Amygdala (tissue), 56 donors: ENCODE results near the gene LRRC27.

ENCODE experiments used
- DNase-seq, 56 donors: peaks; one replicate each; lab custom pipeline; 2025; lab: John Stamatoyannopoulos, UW

LRRC27 gene

DNA sequence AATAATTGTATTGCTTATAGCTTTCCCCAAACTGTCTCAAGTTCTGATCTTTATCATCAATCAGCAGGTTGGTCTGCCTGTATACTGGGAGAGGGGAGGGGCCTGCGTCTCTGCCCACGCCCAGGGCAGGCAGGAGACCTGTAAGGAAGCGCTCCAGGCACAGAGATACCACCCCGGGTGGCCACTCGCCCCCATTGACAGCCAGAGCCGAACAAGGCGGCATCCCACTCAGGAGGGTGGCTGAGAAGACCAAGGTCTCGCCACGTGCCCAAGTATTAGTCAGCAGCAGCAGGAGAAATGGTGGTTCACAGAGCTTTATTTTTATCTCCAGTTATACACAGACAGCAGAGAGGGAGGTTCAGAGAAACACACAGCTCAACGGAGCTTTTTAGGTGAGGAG lies 31.4 kb upstream of the LRRC27 start:
- peak in 3 of 56 donors; percentile 39 to 55 (median 48) for DNase-seq

DNA sequence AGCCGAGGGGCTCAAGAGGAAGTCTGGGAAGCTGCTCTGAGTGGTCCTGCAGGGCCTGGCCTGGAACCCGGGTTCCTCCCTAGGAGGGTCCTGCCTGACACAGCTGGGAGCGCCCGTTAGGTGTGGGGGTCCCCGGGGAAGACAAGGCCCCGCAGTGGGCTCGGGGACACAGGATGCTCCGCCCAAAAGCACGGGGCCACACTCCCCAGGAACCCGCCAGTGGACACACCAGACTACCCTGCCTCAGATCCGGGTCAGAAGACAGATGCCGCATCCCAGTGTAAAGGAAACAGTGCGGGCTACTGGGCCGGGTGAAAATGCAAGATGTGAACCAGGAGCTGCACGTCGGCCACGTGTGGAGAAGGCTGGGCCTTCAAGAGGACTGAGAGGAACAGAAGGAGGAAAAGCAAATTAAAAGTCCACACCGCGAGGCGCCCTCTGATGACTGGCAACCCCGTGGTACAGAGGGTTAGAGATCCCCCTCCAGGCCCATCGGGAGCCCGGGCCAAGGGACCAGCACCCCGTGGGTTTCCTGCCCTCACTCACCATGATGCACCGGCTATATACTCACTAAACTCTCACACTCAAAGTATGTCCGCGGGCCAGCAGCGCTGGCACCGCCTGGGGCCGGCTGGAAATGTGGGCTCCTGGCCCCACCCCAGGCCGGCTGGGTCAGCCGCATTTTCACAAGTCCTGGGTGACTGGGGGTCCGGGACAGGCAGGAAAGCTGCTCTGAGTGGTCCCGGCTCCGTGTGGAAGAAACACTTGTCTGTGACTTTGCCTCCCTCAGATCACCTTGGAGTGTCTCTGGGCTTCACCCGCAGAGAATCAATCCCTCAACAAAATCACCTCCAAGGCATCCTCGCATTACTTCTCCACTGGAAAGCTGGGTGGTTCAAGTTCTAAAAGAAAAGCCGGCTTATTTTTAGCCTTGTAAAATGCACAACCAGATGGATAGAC lies 30.3 kb upstream of the LRRC27 start:
- DNase-seq, result no peak

DNA sequence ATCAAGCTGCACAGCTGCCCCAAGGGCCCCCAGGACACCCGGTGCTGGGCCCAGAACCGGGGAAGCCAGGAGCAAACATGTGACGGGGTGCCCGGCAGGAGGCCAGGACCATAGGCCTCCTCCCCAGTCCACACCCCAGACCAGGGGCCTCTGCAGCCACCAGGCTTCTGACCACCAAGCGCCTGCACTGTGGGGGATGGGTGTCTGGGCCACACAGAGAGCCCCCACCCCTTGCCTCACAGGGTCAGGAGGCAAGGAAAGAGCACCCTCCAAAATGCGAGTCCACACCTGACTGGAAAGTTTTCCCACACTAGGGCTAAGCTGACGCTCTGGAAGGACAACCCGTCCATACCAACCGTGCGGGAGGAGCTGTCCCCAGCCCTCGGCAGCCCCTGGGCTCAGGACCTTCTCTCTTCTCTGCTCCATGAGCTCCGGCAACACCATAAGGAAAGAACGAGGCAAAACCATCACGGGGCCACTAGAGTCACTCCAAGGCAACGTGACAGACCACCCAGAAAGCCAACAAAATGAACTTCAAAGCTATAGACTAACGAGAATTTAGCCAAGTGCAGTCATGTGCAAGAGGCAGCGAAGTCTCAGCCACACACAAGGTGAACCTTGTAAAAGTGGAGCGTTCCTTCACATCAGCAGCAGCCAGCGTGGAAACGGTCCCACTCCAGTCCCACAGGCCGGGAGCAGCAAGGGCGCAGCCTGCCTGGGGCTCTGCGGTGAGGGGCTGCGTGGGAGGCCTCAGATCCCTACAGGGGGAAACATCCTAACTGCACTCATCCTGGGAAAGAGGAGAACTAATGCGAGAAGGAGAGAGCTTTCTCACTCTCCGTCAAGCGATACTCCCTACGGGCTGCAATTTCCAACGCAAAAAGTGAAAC lies 29.3 kb upstream of the LRRC27 start:
- DNase-seq, result no peak

DNA sequence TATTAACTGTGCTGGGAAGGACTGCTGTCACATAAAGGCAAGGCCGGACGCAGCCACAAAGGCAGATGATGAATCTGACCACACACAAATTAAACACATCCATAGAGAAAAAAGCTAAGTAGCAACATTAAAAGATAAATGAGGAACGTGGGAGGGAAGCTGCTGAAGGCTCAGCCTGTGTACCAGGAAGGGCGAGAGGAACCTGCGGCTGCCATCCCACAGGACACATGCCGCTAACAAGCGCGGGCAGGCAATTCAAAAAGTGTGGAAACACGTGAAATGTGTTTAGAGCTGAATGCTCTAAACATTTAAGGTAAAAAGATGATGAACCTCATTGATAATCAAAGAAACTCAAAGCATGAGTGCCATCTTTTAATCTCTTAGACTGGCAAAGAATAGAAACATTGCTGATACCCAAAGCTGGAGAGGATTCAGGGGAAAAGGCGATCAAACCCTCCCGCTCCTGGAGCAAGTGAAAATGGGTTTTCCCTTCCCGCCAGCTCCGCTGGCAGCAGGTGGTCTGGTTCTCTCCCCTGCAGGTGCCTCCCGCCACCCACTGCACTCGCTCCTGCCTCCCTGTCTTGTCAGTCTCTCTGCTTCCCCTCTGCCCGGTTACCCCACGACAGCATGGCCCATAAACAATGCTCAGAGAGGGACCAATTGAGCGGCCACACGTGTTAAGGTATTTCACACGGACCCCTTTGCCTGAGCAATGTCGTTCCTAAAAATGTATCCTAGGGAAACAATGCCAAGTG lies 28.5 kb upstream of the LRRC27 start:
- no peak for DNase-seq

DNA sequence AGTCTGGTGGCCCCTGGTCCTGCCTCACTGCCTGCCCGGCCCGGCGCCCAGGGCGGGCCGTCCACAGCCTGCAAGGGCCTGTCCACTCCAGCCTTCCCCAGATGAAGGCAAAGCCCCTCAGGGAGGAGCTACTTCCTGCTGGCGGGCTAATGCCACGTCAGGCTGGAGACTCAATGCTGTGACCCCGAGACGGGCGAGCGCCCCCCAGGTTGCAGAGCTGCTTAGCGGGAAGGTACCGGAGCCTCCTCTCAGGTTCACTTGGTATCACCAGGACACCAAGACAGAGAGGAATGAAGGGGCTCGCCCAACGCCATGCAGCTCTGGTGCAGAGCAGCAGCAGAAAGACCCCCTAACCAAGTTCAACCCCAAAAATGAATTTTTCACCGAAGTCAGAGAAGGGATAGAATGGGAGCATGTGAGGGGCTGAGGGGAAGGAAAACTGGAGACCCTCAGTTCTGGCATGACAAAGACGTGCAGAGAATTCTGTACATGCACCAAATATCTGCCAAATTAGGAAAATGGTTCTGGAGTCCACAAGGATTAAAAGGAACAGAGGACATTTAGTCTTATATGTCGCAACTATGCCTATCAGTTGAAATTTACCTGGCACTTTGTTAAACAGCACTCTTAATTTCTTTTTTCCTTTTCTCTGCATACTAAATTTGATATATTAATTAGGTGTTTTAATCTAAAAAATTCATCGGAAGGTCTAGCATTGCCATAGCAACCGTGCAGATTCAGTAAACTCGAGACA lies 27.1 kb upstream of the LRRC27 start:
- no peak for DNase-seq

DNA sequence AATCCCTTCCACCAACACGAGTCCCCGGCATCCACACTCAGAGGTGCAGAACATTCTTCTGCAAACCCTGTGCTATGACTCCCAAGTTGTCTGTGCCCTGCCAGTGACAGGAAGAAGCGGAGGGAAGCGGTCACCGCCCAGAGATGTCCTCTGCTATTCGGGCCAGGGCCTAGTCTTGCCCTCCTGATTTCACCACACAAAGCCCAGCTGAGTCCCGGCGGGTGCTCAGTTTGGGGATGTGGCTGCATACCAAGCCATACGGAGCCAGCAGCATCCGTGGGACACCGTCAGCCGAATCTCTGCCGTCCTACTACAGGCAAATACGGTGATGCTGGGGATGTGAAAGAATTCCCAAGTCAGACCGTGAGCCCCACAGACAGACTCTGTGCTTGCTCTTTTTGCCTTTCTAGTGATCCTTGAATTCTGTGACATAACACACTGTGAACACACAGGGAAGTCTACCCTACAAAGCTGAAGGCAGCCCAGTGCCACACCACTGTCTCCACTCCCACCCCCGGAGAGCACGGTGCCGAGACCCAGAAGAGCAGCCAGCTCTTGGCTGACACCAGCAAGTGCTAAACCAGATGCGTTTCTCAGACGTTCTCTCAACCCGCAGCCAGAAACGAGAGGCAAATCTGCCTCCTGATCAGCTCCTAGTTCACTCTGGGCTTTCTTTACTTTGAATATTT lies 26.2 kb upstream of the LRRC27 start:
- no peak for DNase-seq

DNA sequence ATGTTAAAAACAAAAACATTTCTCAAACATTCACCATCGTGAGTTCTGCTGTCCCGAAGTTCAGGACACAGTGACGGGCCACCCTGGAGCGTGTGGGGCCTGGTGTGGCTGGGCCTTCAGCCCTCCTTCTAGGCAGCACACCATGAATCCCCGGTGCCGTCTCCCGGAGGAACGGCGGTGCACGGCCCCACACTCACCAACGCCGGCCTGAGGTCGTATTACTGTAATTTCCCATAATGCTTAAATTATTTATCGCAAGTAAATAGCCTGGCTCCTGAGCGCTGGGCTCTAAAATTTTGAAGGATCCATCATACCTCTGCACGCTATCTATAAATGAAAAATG lies 25.7 kb upstream of the LRRC27 start:
- no peak for DNase-seq

DNA sequence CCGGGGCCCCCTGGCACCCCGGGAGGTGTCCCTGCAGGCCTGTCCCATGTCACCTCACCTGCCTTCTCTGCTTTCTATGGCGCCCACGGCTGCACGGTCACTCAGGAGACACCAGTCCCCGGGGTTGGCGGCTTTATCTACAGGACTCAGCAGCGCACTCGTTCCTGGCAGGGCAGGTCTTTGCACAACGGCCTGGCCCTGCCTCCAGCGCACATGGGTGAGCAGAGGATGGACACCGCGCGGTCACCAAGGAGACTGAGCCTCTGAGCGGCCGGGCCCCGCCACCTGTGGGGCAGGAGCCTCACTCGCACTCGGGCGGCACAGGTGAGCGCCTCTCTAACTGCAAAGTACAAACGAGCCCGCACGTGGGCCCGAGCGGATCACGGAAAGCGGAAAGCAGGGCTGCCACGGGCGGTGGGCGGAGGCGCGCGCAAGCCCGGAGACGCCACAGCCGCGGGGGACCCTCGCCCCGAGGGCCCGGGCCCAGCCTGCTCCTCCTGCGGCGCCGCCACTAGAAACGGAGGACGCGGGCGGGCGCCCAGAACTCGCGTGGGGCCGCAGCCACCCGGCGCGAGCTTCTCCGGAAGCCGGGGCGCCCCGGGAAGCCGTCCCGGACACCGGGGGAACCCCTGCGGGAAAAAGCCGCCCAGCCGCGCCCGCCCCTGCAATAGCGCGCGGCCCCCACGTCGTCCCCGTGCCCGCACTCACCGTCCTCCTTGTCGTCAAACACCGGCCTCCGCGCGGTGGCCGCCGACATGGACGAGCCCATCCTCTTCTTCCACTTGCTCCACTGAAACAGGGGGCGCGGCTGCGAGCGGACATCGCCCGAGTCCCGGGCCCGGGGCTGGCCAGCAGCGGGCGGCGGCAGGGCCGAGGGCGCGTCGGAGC lies 24.9 kb upstream of the LRRC27 start:
- DNase-seq, result no peak

DNA sequence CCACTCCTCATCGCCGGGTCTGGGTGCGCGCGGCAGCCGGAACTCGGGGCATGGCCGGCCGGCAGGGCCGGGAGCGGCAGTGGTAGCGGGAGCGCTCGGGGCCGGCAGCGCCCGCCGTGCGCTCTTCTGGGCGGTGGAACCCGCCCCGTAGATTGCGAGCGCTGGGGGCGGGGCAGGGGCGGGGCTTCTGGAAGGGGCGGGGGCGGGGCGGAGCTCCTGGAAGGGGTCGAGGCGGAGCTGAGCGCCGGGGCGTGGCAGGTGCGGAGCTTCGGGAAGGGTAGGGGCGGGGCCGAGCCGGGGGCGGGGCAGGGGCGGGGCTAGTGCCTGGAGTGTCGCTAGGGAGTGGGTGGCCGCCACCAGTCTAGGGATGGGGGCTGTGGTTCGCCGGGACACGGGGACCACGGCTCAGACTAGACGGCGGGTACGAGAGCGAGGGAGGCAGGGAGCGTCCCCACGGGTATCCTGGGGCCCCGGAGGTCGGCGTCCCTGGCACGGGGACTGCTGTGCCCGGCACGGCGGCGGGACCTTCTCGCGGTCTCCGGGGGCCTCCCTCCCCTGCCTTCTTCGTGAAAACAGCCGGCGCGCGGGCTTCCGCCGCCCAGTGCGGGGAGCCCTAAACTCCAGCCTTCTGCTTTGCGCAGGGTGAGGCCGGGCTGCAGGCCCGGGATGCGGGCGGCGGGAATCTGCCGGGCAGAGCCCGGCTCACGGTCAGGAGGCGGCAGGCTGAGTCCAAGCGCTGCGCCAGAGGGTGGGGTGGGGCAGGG lies 24.0 kb upstream of the LRRC27 start, which contains the start of gene STK32C:
TSS of gene STK32C (minus strand) at position 128 of the 764 bp plus-strand sequence. CDS start at position 11, 117 bp downstream.
- DNase-seq, result peak in 55 of 56 donors; percentile 67 to 97 (median 91)

DNA sequence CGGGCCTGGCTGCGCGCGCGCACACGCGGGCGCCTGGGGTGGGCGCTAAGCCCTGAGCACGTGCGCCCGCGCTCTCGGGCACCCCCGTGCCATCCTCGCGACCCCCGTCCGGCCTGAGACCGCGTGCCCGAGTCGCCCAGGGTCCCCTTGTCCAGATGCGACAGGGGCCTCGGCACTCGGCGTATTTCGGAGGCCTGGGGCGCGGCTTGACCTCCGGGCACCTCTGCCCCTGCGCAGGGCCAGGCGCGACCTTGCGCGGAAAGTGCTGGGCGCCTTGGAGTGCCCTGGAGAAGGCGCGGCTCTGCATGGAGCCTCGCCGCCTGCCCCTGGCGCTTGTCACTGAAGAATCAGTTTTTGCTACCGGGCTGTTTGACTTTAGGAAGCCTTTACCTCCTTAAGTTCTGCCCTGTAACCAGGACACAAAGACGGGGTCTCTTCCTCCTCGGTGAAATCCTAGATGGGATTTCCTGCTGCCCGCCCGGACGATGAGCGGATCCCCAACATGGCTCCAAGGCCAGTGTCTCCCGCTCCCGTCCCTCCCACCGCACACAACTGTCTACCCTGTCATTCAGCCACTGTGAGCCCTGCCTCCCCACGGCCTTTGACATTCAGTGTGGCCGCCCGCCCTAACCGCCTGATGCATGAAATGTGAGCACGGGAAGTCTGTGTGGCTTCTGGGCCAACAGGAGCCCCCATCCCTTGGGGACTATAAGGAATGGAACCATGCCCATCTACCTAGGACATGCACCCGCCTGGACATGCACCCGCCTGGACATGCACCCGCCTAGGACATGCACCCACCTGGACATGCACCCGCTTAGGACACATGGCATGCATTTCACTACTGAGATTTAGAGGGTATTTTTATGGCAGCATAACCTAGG lies 23.2 kb upstream of the LRRC27 start:
- no peak for DNase-seq

DNA sequence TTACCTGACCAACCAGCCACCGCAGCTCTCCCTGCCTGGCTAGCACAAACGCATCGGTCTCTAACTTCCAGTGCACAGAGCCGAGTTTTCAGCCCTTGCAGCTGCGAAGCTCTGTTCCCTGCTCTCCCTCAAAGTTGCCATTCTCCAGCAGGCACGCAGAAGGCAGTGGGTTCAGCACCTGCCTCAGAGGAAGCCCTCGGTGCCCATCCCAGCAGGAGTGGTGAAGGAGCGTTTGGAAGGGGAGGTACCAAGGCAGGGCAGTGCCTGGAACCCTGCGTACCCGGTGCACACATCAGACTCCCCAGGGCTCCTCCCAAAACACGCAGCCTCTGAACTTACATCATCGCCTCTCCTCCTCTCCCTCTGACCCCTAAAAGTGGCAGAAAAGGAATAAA lies 22.5 kb upstream of the LRRC27 start:
- no peak for DNase-seq

DNA sequence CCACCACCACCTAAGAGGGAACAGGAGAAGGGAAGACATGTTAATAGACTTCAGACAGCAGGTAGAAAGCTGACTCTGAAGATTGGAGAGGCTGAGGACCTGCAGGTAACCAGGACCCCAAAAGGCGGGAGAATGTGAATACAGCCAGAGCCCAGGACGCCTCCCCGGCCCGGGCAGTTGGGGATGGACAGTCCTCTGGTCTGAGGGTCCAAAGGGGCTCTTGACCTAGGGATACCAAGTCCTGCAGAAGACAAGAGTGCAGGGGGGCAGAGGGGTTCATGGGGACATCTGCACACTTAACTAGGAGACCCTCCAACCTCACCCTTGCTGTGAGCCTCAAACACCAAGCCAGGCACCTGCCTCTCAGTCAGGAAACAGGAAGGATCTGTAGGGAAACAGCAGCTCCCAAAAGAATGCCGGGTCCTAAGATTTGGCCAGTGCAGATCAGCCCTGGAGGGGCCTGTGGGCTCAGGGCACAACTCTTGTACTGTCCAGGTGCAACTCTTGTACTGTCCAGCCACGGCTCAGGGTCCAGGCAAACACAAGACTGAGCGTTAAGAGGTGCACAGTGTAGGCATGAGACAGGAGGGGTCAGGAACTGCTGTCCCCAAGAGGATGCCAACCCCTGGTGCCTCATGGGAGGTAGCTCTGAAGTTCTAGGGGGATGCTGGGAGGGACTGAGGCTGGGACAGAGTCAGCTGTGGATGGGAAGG lies 22.0 kb upstream of the LRRC27 start:
- no peak for DNase-seq

DNA sequence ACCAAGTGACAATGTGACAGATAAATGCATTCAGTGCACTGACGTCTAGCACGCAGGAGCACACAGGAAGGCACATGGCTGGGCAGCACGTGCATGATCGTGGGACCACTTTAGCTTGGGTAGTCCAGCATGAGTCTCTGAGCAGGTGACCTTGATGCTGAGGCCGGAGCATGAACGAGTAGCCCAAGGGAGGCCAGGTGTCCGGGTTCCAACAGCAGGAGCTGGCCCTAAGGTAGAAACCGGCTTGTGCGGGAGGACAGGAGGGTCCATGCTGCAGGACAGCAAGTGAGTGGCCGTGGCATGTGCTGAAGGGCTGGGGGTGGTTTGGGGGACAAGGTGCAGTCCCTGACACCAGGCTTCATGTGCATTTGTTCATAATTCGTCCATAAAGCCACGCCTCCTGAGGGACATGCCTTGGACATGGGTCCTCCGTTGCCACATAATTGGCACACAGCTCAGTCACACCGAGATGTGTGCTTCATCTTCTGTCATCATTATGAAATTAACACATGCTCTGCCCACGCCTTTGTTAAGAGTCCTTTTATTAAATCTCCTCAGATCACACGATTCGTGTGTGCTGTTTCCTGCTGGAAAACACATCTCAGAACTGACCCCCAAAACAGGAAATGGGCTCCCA lies 21.2 kb upstream of the LRRC27 start:
- DNase-seq, result no peak

DNA sequence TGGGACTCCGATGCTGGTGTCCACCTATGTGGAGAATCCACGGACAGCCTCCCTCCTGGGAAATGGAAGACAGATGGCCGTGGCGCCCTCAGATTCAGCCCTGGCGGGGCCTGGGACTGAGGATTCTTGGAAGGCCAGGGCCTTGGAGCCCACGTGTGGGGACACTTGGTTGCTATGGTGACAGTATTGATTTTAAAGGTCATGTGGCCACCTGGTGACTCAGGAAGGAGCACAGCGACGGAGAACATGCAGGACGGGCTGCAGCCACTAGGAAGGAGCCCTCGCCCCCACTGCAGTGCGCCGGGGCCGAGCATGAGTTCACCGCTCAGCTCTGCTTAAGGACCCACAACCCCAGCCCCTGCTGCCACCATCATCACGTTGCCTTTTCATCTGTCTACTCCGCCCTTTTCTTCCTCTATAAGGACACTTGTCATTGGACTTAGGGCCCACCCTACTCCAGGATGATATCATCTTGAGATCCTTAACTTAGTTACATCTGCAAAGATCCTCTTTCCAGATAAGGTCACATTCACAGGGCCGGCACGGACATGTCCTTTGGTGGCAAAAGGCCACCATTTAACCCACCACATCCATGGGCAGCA lies 20.6 kb upstream of the LRRC27 start:
- DNase-seq, result no peak

DNA sequence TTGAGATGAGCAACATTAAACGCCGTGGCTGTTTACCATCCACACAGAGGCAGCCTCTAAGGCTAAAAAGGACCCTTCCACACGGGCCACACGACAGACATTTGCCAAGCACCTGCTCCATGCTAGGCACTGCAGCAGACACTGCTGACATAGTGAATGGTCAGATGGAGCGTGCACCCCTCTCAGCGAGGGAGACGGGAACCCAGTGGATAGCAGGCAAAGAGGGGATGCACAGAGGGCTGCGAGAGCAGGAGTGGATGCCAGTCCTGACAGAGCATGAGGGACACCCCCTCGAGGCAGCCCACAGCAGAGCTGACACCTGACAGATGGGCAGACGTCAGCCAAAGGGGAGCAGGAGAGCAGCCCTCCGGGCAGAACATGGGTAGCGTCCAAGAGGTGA lies 18.7 kb upstream of the LRRC27 start:
- no peak for DNase-seq
